Activated CD4-positive, alpha-beta T cell treated with anti-CD3 and anti-CD28 coated beads for 36 hours (primary cell): ENCODE data around the gene TMEM245. TPM values are rescaled to one million over a fixed set of nuclear protein-coding genes. Genes with fewer than 3 reads are reported as not detected.
"Not testable (repeated sequence)": the region's sequence is repeated elsewhere in the genome, so short reads cannot be mapped to it uniquely, and the experiment has no call there.

Experiments used
- ATAC-seq: fragments of 200-7000 bp; cut with Tn5 transposase; one replicate; pipeline ENCODE4 v1.10.0; 2021; ENCODE audit warnings: mild to moderate bottlenecking, moderate library complexity
- CTCF ChIA-PET: fragments of 350-600 bp; sonication (Branson Sonifier 250); formaldehyde crosslinking; loops from one replicate; lab custom pipeline; 2021; ENCODE audit warnings: antibody characterized with exemption; lab: Charles Lee
- POLR2A ChIA-PET: fragments of 350-600 bp; sonication (Branson Sonifier 250); formaldehyde crosslinking; loops from one replicate; lab custom pipeline; 2021; ENCODE audit warnings: antibody characterized with exemption, inconsistent platforms; lab: Charles Lee
- DNase-seq: peaks from one replicate; pipeline ENCODE4 v3.0.0-alpha.2; 2020
- H3K27ac Mint-ChIP-seq: one replicate; pipeline ENCODE4 v1.8.0; 2021; ENCODE audit warnings: mixed read lengths
- H3K27me3 Mint-ChIP-seq: one replicate; pipeline ENCODE4 v1.8.0; 2021; ENCODE audit warnings: mixed read lengths
- H3K36me3 Mint-ChIP-seq: one replicate; pipeline ENCODE4 v1.8.0; 2021; ENCODE audit warnings: low read depth, mixed read lengths
- H3K4me1 Mint-ChIP-seq: one replicate; pipeline ENCODE4 v1.8.0; 2021; ENCODE audit warnings: mixed read lengths
- H3K4me3 Mint-ChIP-seq: one replicate; pipeline ENCODE4 v1.8.0; 2021; ENCODE audit warnings: mild to moderate bottlenecking, moderate library complexity, mixed read lengths
- H3K9me3 Mint-ChIP-seq: one replicate; pipeline ENCODE4 v1.8.0; 2021; ENCODE audit warnings: low read depth, mixed read lengths
- intact Hi-C, 2 experiments: fragments of 100-400 bp; cut with DNase I in 1 of 2; cut with micrococcal nuclease in 1 of 2; formaldehyde crosslinking; loops; one replicate each; pipeline versions ENCODE4 v1.14.2 to v1.15.1; 2022 to 2024; cut with DNase I, micrococcal nuclease
- microRNA-seq: library from miRNA; unstranded; fragments of <30 nt; microRNA quantifications from one replicate; pipeline ENCODE4 v1.2.0, GENCODE V29; 2021; ENCODE audit warnings: borderline replicate concordance
- total RNA-seq, 2 experiments: library from RNA; stranded (reverse); gene quantifications; one replicate each; pipeline ENCODE4 v1.2.3, GENCODE V29; 2021

Gene TMEM245
- total RNA-seq, 2 experiments from 2014 or later: 24.0 to 24.5 TPM

- Mint-ChIP-seq H3K27me3 (no peaks in the 10 kb centered on the region), H3K4me3 (no peak overlapping the region), H3K27ac (no peak overlapping the region), H3K9me3 (no peaks in the 10 kb centered on the region), H3K4me1 (no peaks in the 10 kb centered on the region), H3K36me3 (peaks cover 5% of the 10 kb centered on the region)
- no peak for ATAC-seq
- POLR2A ChIA-PET: no interaction called here
- no peak for DNase-seq
- CTCF ChIA-PET: no interaction called here
- intact Hi-C loops: no loop called here
These were observed 135.9 kb downstream of the TMEM245 start for GRCh38 chr9:108983885-108984284.

GRCh38 chr9:108980893-108981292 is 138.9 kb downstream of the TMEM245 start:
- Mint-ChIP-seq H3K27ac (no peak overlapping the region), H3K4me1 (no peaks in the 10 kb centered on the region), H3K36me3 (no peaks in the 10 kb centered on the region), H3K4me3 (no peak overlapping the region), H3K9me3 (no peaks in the 10 kb centered on the region), H3K27me3 (no peaks in the 10 kb centered on the region)
- ATAC-seq (no peak), DNase-seq (no peak)
- intact Hi-C loops: no loop called here
- POLR2A ChIA-PET: no interaction called here
- CTCF ChIA-PET: interaction anchor here (0.8 kb wide), 1 partner anchor 10 kb away, joined by 3 read pairs; no protein-coding TSS in a partner anchor

GRCh38 chr9:108978205-108978604 is 141.5 kb downstream of the TMEM245 start:
- ATAC-seq (no peak), DNase-seq (no peak)
- no peaks in the 10 kb centered on the region for H3K9me3 Mint-ChIP-seq
- intact Hi-C loops: no loop called here
- no peak overlapping the region for H3K4me3 Mint-ChIP-seq
- no peaks in the 10 kb centered on the region for H3K27me3 Mint-ChIP-seq
- POLR2A ChIA-PET: no interaction called here
- H3K4me1 Mint-ChIP-seq: no peaks in the 10 kb centered on the region
- CTCF ChIA-PET: no interaction called here
- no peaks in the 10 kb centered on the region for H3K36me3 Mint-ChIP-seq
- H3K27ac Mint-ChIP-seq: no peak overlapping the region

- DNase-seq (no peak), ATAC-seq (no peak)
- no peak overlapping the region for H3K4me3 Mint-ChIP-seq
- peaks cover 7% of the 10 kb centered on the region for H3K9me3 Mint-ChIP-seq
- intact Hi-C loops: no loop called here
- ChIA-PET POLR2A (no interaction called here), CTCF (no interaction called here)
- H3K36me3 Mint-ChIP-seq: peaks cover 11% of the 10 kb centered on the region
- H3K27me3 Mint-ChIP-seq: no peaks in the 10 kb centered on the region
- H3K27ac Mint-ChIP-seq: no peak overlapping the region
- H3K4me1 Mint-ChIP-seq: no peaks in the 10 kb centered on the region
These were observed 145.9 kb downstream of the TMEM245 start for GRCh38 chr9:108973895-108974294.

GRCh38 chr9:108972626-108973209 is 147.0 kb downstream of the TMEM245 start:
- peaks cover 11% of the 10 kb centered on the region for H3K36me3 Mint-ChIP-seq
- no peak overlapping the region for H3K27ac Mint-ChIP-seq
- ChIA-PET POLR2A (no interaction called here), CTCF (no interaction called here)
- no peaks in the 10 kb centered on the region for H3K4me1 Mint-ChIP-seq
- intact Hi-C loops: no loop called here
- peaks cover 7% of the 10 kb centered on the region for H3K9me3 Mint-ChIP-seq
- ATAC-seq (no peak), DNase-seq (no peak)
- no peak overlapping the region for H3K4me3 Mint-ChIP-seq
- H3K27me3 Mint-ChIP-seq: no peaks in the 10 kb centered on the region

- Mint-ChIP-seq H3K36me3 (peaks cover 11% of the 10 kb centered on the region), H3K9me3 (peaks cover 7% of the 10 kb centered on the region), H3K27ac (no peak overlapping the region), H3K4me3 (no peak overlapping the region), H3K27me3 (no peaks in the 10 kb centered on the region), H3K4me1 (no peaks in the 10 kb centered on the region)
- intact Hi-C loops: no loop called here
- POLR2A ChIA-PET: no interaction called here
- CTCF ChIA-PET: no interaction called here
- ATAC-seq (no peak), DNase-seq (no peak)
These were observed 147.6 kb downstream of the TMEM245 start for GRCh38 chr9:108972186-108972585.

- ATAC-seq, H3K27ac Mint-ChIP-seq, DNase-seq, H3K9me3 Mint-ChIP-seq, intact Hi-C loops, H3K4me1 Mint-ChIP-seq, H3K4me3 Mint-ChIP-seq, H3K27me3 Mint-ChIP-seq: not testable (repeated sequence)
- peaks cover 11% of the 10 kb centered on the region for H3K36me3 Mint-ChIP-seq
- POLR2A ChIA-PET: interaction anchor here (0.6 to 0.7 kb wide), 4 partner anchors 34 to 1275 kb away, joined by 3 to 4 read pairs (median 3); no protein-coding TSS in a partner anchor
- CTCF ChIA-PET: interaction anchor here (0.5 to 1.2 kb wide), 2 partner anchors 9 to 280 kb away, joined by 3 read pairs; no protein-coding TSS in a partner anchor
These were observed 148.4 kb downstream of the TMEM245 start for GRCh38 chr9:108971392-108971791.

GRCh38 chr9:108967916-108968315 is 151.8 kb downstream of the TMEM245 start:
- CTCF ChIA-PET: no interaction called here

More at GRCh38 chr9:108967916-108968315, 151.8 kb downstream of the TMEM245 start:
- peaks cover 7% of the 10 kb centered on the region for H3K9me3 Mint-ChIP-seq
- POLR2A ChIA-PET: no interaction called here
- DNase-seq: no peak
- intact Hi-C loops: no loop called here
- H3K27ac Mint-ChIP-seq: no peak overlapping the region
- ATAC-seq: no peak
- H3K36me3 Mint-ChIP-seq: peaks cover 11% of the 10 kb centered on the region
- H3K4me3 Mint-ChIP-seq: no peak overlapping the region
- H3K27me3 Mint-ChIP-seq: no peaks in the 10 kb centered on the region
- H3K4me1 Mint-ChIP-seq: no peaks in the 10 kb centered on the region

Small RNA genes within 50 kb of the gene (microRNA-seq; reads per million reads assigned to microRNA genes)
- 585 reads per million, percentile 81 among the genes with 10 or more reads in this experiment for gene MIR32

Other genes with a start within 250 kb of the TMEM245 start
- 10 to 100 TPM; 31.1 to 58.0 TPM for gene ELP1, start 185.8 kb downstream of the TMEM245 start, total RNA-seq
- 10 to 100 TPM; 12.2 to 15.4 TPM for gene ABITRAM, start 185.5 kb downstream of the TMEM245 start, total RNA-seq
- gene CTNNAL1, start 106.4 kb downstream of the TMEM245 start, total RNA-seq: 10 to 100 TPM; 13.0 to 16.4 TPM
- not detected for gene FRRS1L, start 47.3 kb upstream of the TMEM245 start, total RNA-seq
- under 1 TPM; 0.23 to 0.33 TPM for gene EPB41L4B, start 201.1 kb upstream of the TMEM245 start, total RNA-seq